H9 (cell line): ENCODE results near the gene ADSL. TPM values are rescaled to one million over a fixed set of nuclear protein-coding genes. Genes with fewer than 3 reads are reported as not detected.
A peak's percentile ranks its signal among the peaks of the same experiment; 100 is the strongest.

Experiments
- DNase-seq: peaks from one replicate; pipeline ENCODE4 v3.0.0-alpha.2; 2017
- H2AFZ ChIP-seq: one replicate; pipeline ENCODE4 v1.6.1; 2013; ENCODE audit warnings: mild to moderate bottlenecking, low read length, control low read depth, moderate library complexity
- H2AK5ac ChIP-seq: 2 replicates; pipeline ENCODE4 v1.6.1; 2013; ENCODE audit warnings: low read length, control low read depth, mixed read lengths; ENCODE audit not compliant: insufficient read length
- H2BK120ac ChIP-seq: one replicate; pipeline ENCODE4 v1.6.1; 2013; ENCODE audit warnings: low read depth, mild to moderate bottlenecking, low read length, control low read depth, inconsistent platforms; ENCODE audit not compliant: poor library complexity, severe bottlenecking
- H2BK12ac ChIP-seq: 2 replicates; pipeline ENCODE4 v1.6.1; 2013; ENCODE audit warnings: low read length, control low read depth, mixed read lengths, low read depth; ENCODE audit not compliant: insufficient read length
- H2BK15ac ChIP-seq: 2 replicates; pipeline ENCODE4 v1.6.1; 2013; ENCODE audit warnings: low read depth, low read length, control low read depth
- H2BK20ac ChIP-seq: one replicate; pipeline ENCODE4 v1.6.1; 2013; ENCODE audit warnings: low read depth, mild to moderate bottlenecking, low read length, control low read depth, inconsistent platforms; ENCODE audit not compliant: poor library complexity, severe bottlenecking
- H2BK5ac ChIP-seq: 2 replicates; pipeline ENCODE4 v1.6.1; 2013; ENCODE audit warnings: low read length, control low read depth, mixed read lengths; ENCODE audit not compliant: insufficient read length
- H3K14ac ChIP-seq: 2 replicates; pipeline ENCODE4 v1.6.1; 2013; ENCODE audit warnings: low read length, control low read depth; ENCODE audit not compliant: insufficient read depth
- H3K18ac ChIP-seq: 2 replicates; pipeline ENCODE4 v1.6.1; 2013; ENCODE audit warnings: low read depth, mild to moderate bottlenecking, mixed read lengths, low read length, control low read depth; ENCODE audit not compliant: insufficient read length
- H3K23ac ChIP-seq: 2 replicates; pipeline ENCODE4 v1.6.1; 2013; ENCODE audit warnings: low read length, control low read depth, mixed read lengths, low read depth; ENCODE audit not compliant: insufficient read length
- H3K23me2 ChIP-seq: 2 replicates; pipeline ENCODE4 v1.6.1; 2013; ENCODE audit warnings: low read depth, mild to moderate bottlenecking, mixed read lengths, low read length, control low read depth; ENCODE audit not compliant: insufficient read length, poor library complexity, severe bottlenecking
- H3K27ac ChIP-seq: 2 replicates; pipeline ENCODE4 v1.5.1; 2013; ENCODE audit warnings: low read length, control low read depth, mixed read lengths, low read depth; ENCODE audit not compliant: insufficient read length
- H3K27me3 ChIP-seq: 2 replicates; pipeline ENCODE4 v1.6.1; 2013; ENCODE audit warnings: low read length, control low read depth, inconsistent platforms; ENCODE audit not compliant: insufficient read depth
- H3K4ac ChIP-seq: 2 replicates; pipeline ENCODE4 v1.6.1; 2013; ENCODE audit warnings: low read depth, mild to moderate bottlenecking, control low read depth, inconsistent platforms, low read length, moderate library complexity
- H3K4me1 ChIP-seq: 2 replicates; pipeline ENCODE4 v1.6.1; 2013; ENCODE audit warnings: low read length, control low read depth, inconsistent platforms; ENCODE audit not compliant: insufficient read depth
- H3K4me2 ChIP-seq: 2 replicates; pipeline ENCODE4 v1.6.1; 2013; ENCODE audit warnings: low read length, control low read depth, mixed read lengths; ENCODE audit not compliant: insufficient read length, insufficient read depth
- H3K56ac ChIP-seq: 2 replicates; pipeline ENCODE4 v1.6.1; 2013; ENCODE audit warnings: low read depth, mild to moderate bottlenecking, mixed read lengths, low read length, control low read depth; ENCODE audit not compliant: insufficient read length
- H3K79me1 ChIP-seq: 2 replicates; pipeline ENCODE4 v1.6.1; 2013; ENCODE audit warnings: low read depth, mild to moderate bottlenecking, moderate library complexity, low read length, control low read depth, inconsistent platforms; ENCODE audit not compliant: insufficient read depth, poor library complexity, severe bottlenecking
- H3K79me2 ChIP-seq: 2 replicates; pipeline ENCODE4 v1.6.1; 2013; ENCODE audit warnings: low read length, control low read depth, inconsistent platforms; ENCODE audit not compliant: insufficient read depth
- H3K9ac ChIP-seq: 2 replicates; pipeline ENCODE4 v1.6.1; 2013; ENCODE audit warnings: low read length, control low read depth, mixed read lengths; ENCODE audit not compliant: insufficient read length; ENCODE audit errors: extremely low read depth
- H3K9me3 ChIP-seq: one replicate; pipeline ENCODE4 v1.6.1; 2013; ENCODE audit warnings: low read depth, low read length, inconsistent platforms; ENCODE audit not compliant: control insufficient read depth
- H3T11ph ChIP-seq: one replicate; pipeline ENCODE4 v1.6.1; 2013; ENCODE audit warnings: mild to moderate bottlenecking, low read length, control low read depth, inconsistent platforms
- H4K20me1 ChIP-seq: one replicate; pipeline ENCODE4 v1.6.1; 2013; ENCODE audit not compliant: control insufficient read depth, insufficient read length, insufficient read depth
- H4K5ac ChIP-seq: 2 replicates; pipeline ENCODE4 v1.6.1; 2013; ENCODE audit warnings: low read depth, mild to moderate bottlenecking, mixed read lengths, low read length, control low read depth; ENCODE audit not compliant: insufficient read length
- H4K8ac ChIP-seq: replicated peaks from 2 replicates; pipeline ENCODE4 v1.6.1; 2013; ENCODE audit warnings: low read length, control low read depth, mixed read lengths, low read depth; ENCODE audit not compliant: insufficient read length
- H4K91ac ChIP-seq: 2 replicates; pipeline ENCODE4 v1.6.1; 2013; ENCODE audit warnings: low read depth, mild to moderate bottlenecking, moderate library complexity, mixed read lengths, low read length, control low read depth; ENCODE audit not compliant: insufficient read length
- H3K27ac Mint-ChIP-seq, 3 experiments: 2 replicates in 2 of 3; 3 replicates in 1 of 3; pipeline ENCODE4 v1.8.0; 2020 to 2021; ENCODE audit warnings: mixed read lengths in 3 of 3, mild to moderate bottlenecking in 1 of 3, moderate library complexity in 1 of 3
- H3K27me3 Mint-ChIP-seq: 2 replicates; pipeline ENCODE4 v1.8.0; 2021; ENCODE audit warnings: low read depth, mild to moderate bottlenecking, moderate library complexity, mixed read lengths
- H3K36me3 Mint-ChIP-seq, 3 experiments: 2 replicates in 2 of 3; 3 replicates in 1 of 3; pipeline ENCODE4 v1.8.0; 2020 to 2021; ENCODE audit warnings: low read depth in 3 of 3, mixed read lengths in 3 of 3; ENCODE audit not compliant: insufficient read depth in 1 of 3
- H3K4me1 Mint-ChIP-seq, 2 experiments: 2 replicates each; pipeline ENCODE4 v1.8.0; 2020; ENCODE audit warnings: mixed read lengths in 2 of 2
- H3K4me3 Mint-ChIP-seq, 2 experiments: 2 replicates in 1 of 2; 3 replicates in 1 of 2; pipeline ENCODE4 v1.8.0; 2020 to 2021; ENCODE audit warnings: mild to moderate bottlenecking in 2 of 2, mixed read lengths in 2 of 2, moderate library complexity in 1 of 2
- H3K9me3 Mint-ChIP-seq, 2 experiments: 2 replicates in 1 of 2; 3 replicates in 1 of 2; pipeline ENCODE4 v1.8.0; 2020; ENCODE audit warnings: mild to moderate bottlenecking in 2 of 2, mixed read lengths in 2 of 2, moderate library complexity in 1 of 2
- WGBS: extraction: QIAGEN DNeasy Blood & Tissue Kit; methylation state at CpG from one replicate; pipeline ENCODE4 v1.1.7; 2013; ENCODE audit warnings: missing lambda C conversion rate, low lambda C conversion rate, mixed read lengths; ENCODE audit not compliant: insufficient read length; ENCODE audit errors: extremely low coverage; 5-methylcytosine and 5-hydroxymethylcytosine counted together
- total RNA-seq: library from RNA; stranded (reverse); gene quantifications from 2 replicates; pipeline ENCODE4 v1.2.1, GENCODE V29; 2021
- TF ChIP-seq, protein P1 (sequence below): fragments of 200-600 bp; sonication (generic); conservative IDR thresholded peaks from 3 replicates; pipeline ENCODE4 v1.8.0; 2021; ENCODE audit warnings: antibody characterized with exemption, mild to moderate bottlenecking

Gene ADSL
- total RNA-seq, 1 experiment from 2014 or later = 175 TPM

DNA sequence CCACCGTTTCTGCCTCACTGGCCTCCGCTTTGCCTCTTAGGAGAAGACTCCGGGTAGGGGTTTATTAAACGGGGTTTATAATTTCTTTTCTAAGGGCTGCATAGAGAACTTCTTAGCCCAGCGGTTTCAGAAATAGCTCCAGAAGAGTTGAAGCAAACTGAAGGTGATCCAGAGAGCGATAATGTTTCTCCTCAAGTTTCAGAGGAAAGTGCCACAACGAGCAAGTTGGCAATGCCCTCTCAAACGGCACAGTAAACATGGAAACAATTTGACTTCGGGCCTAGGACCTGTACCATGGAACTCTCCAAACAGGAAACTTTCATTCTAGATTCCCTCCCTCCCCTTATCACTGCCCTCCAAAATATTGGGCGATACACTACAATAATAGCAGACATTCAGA lies 1.0 kb downstream of the ADSL start:
- H3K79me2 ChIP-seq = peaks cover 23% of the 10 kb centered on the region; the same call in 1 of the 2 replicates

More for the DNA sequence above, 1.0 kb downstream of the ADSL start:
- Histone ChIP-seq H3K23ac (no peak overlapping the region), H2BK20ac (no peak overlapping the region), H3K23me2 (peaks cover 16% of the 10 kb centered on the region), H3T11ph (no peak overlapping the region), H4K8ac (no peak overlapping the region), H4K91ac (no peak overlapping the region), H3K4me2 (peak overlapping the region; percentile 98), H3K18ac (no peak overlapping the region), H3K27ac (no peak overlapping the region), H2AK5ac (no peak overlapping the region), H2BK12ac (no peak overlapping the region), H2BK5ac (no peak overlapping the region), H3K56ac (no peak overlapping the region), H4K5ac (no peak overlapping the region), H4K20me1 (no peaks in the 10 kb centered on the region), H3K4me1 (no peaks in the 10 kb centered on the region), H2AFZ (no peak overlapping the region), H3K4ac (no peak overlapping the region), H3K14ac (no peak overlapping the region), H3K9ac (peak overlapping the region; percentile 84), H3K9me3 (no peaks in the 10 kb centered on the region), H3K27me3 (no peaks in the 10 kb centered on the region), H2BK15ac (no peak overlapping the region), H3K79me1 (peaks cover 3% of the 10 kb centered on the region), H2BK120ac (no peak overlapping the region)
- no peak for DNase-seq
- H3K9me3 Mint-ChIP-seq = no peaks in the 10 kb centered on the region; a peak in 1 of 5 replicates
- H3K27me3 Mint-ChIP-seq = no peaks in the 10 kb centered on the region
- peaks cover 8% of the 10 kb centered on the region in 2 experiments for H3K4me1 Mint-ChIP-seq
- no CpG with 5 or more reads among the region's 10 CpGs for WGBS
- H3K27ac Mint-ChIP-seq = peak overlapping the region; percentile 2 to 98 (median 7); a peak in 3 of 7 replicates
- peaks cover 18 to 44% (median 36%) of the 10 kb centered on the region in 3 experiments; a peak in 6 of 7 replicates for H3K36me3 Mint-ChIP-seq
- H3K4me3 Mint-ChIP-seq = peak overlapping the region; percentile 99
- TF ChIP-seq, protein P1, sequence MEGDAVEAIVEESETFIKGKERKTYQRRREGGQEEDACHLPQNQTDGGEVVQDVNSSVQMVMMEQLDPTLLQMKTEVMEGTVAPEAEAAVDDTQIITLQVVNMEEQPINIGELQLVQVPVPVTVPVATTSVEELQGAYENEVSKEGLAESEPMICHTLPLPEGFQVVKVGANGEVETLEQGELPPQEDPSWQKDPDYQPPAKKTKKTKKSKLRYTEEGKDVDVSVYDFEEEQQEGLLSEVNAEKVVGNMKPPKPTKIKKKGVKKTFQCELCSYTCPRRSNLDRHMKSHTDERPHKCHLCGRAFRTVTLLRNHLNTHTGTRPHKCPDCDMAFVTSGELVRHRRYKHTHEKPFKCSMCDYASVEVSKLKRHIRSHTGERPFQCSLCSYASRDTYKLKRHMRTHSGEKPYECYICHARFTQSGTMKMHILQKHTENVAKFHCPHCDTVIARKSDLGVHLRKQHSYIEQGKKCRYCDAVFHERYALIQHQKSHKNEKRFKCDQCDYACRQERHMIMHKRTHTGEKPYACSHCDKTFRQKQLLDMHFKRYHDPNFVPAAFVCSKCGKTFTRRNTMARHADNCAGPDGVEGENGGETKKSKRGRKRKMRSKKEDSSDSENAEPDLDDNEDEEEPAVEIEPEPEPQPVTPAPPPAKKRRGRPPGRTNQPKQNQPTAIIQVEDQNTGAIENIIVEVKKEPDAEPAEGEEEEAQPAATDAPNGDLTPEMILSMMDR = no peak
